WERI-Rb-1 (cell line): Measurements from ENCODE around the gene ENOX2.
"Not testable (repeated sequence)": the region's sequence is repeated elsewhere in the genome, so short reads cannot be mapped to it uniquely, and the experiment has no call there.

Experiments
- DNase-seq: peaks from one replicate; pipeline ENCODE4 v3.0.0-alpha.2; 2020
- H3K27ac ChIP-seq: fragments of 250-450 bp; sonication (Bioruptor Pico); 2 replicates; pipeline ENCODE4 v1.5.1; 2020; ENCODE audit warnings: mild to moderate bottlenecking, moderate library complexity
- H3K27me3 ChIP-seq: fragments of 250-450 bp; sonication (Bioruptor Pico); 2 replicates; pipeline ENCODE4 v1.5.1; 2021; ENCODE audit warnings: mild to moderate bottlenecking, low read depth, moderate library complexity; ENCODE audit not compliant: insufficient read depth, severe bottlenecking
- H3K36me3 ChIP-seq: fragments of 250-450 bp; sonication (Bioruptor Pico); 2 replicates; pipeline ENCODE4 v1.5.1; 2020; ENCODE audit warnings: mild to moderate bottlenecking, moderate library complexity
- H3K4me3 ChIP-seq: 2 replicates; pipeline ENCODE4 v1.5.1; 2011; ENCODE audit warnings: low read depth, mild to moderate bottlenecking, control low read depth, low read length
- H3K9me3 ChIP-seq: fragments of 250-450 bp; sonication (Bioruptor Pico); 2 replicates; pipeline ENCODE4 v1.5.1; 2021; ENCODE audit warnings: mild to moderate bottlenecking, moderate library complexity; ENCODE audit not compliant: severe bottlenecking
- CTCF ChIP-seq: IDR thresholded peaks from 2 replicates; pipeline ENCODE4 v1.5.1; 2011; ENCODE audit warnings: low read depth, mild to moderate bottlenecking, control low read depth, inconsistent platforms, low read length

The ENOX2 gene

GRCh38 chrX:130828641-130829040 lies 74.4 kb downstream of the ENOX2 start:
- no peaks in the 10 kb centered on the region for H3K36me3 ChIP-seq
- H3K27me3 ChIP-seq: no peaks in the 10 kb centered on the region
- no peak overlapping the region for H3K4me3 ChIP-seq
- TF ChIP-seq CTCF: no peak
- DNase-seq: no peak
- no peak overlapping the region for H3K27ac ChIP-seq
- no peaks in the 10 kb centered on the region for H3K9me3 ChIP-seq

- H3K36me3 ChIP-seq: no peaks in the 10 kb centered on the region
- H3K4me3 ChIP-seq: no peak overlapping the region
- no peaks in the 10 kb centered on the region for H3K27me3 ChIP-seq
- DNase-seq: no peak
- H3K27ac ChIP-seq: no peak overlapping the region
- no peaks in the 10 kb centered on the region for H3K9me3 ChIP-seq
- TF ChIP-seq CTCF: no peak
Observed at GRCh38 chrX:130827648-130828047, 75.4 kb downstream of the ENOX2 start.

GRCh38 chrX:130826249-130826648 lies 76.8 kb downstream of the ENOX2 start:
- H3K27me3 ChIP-seq: no peaks in the 10 kb centered on the region
- no peak for DNase-seq
- TF ChIP-seq CTCF: no peak
- H3K9me3 ChIP-seq: no peaks in the 10 kb centered on the region
- H3K36me3 ChIP-seq: no peaks in the 10 kb centered on the region
- no peak overlapping the region for H3K27ac ChIP-seq
- H3K4me3 ChIP-seq: no peak overlapping the region

GRCh38 chrX:130825525-130825924 lies 77.5 kb downstream of the ENOX2 start:
- DNase-seq: no peak
- no peak for TF ChIP-seq CTCF
- Histone ChIP-seq H3K27ac (no peak overlapping the region), H3K27me3 (no peaks in the 10 kb centered on the region), H3K4me3 (no peak overlapping the region), H3K36me3 (no peaks in the 10 kb centered on the region), H3K9me3 (no peaks in the 10 kb centered on the region)

GRCh38 chrX:130819367-130819766 lies 83.6 kb downstream of the ENOX2 start:
- H3K9me3 ChIP-seq, DNase-seq, H3K4me3 ChIP-seq, H3K27ac ChIP-seq, H3K36me3 ChIP-seq, H3K27me3 ChIP-seq: not testable (repeated sequence)

- not testable (repeated sequence) for H3K9me3 ChIP-seq, H3K27me3 ChIP-seq, H3K36me3 ChIP-seq, H3K4me3 ChIP-seq, H3K27ac ChIP-seq, DNase-seq
Observed at GRCh38 chrX:130813932-130814331, 89.1 kb downstream of the ENOX2 start.

GRCh38 chrX:130810561-130810960 lies 92.4 kb downstream of the ENOX2 start:
- peaks cover 2% of the 10 kb centered on the region for H3K27me3 ChIP-seq
- TF ChIP-seq CTCF: no peak
- no peak for DNase-seq
- H3K36me3 ChIP-seq: no peaks in the 10 kb centered on the region
- H3K9me3 ChIP-seq: no peaks in the 10 kb centered on the region
- H3K4me3 ChIP-seq: no peak overlapping the region
- no peak overlapping the region for H3K27ac ChIP-seq
